HUDEP-2 (cell line): ENCODE data around the gene PCDHB1.
"Not testable (repeated sequence)": the region's sequence is repeated elsewhere in the genome, so short reads cannot be mapped to it uniquely, and the experiment has no call there.

Source experiments
- DNase-seq, 76 experiments: peaks; one replicate each; lab custom pipeline; 2025; ENCODE audit not compliant: unreplicated experiment in 76 of 76; lab: John Stamatoyannopoulos, UW

The PCDHB1 gene

GRCh38 chr5:141051521-141051866 is 320 bp downstream of the PCDHB1 start:
- DNase-seq, result no peak

GRCh38 chr5:141077826-141078225 is 26.7 kb downstream of the PCDHB1 start:
- DNase-seq, result no peak

- DNase-seq, result no peak
Measured at GRCh38 chr5:141082228-141082627, 31.1 kb downstream of the PCDHB1 start.

- peak in 9 of 76 experiments; percentile 0 to 19 (median 6) for DNase-seq
Measured at GRCh38 chr5:141084487-141084989, 33.4 kb downstream of the PCDHB1 start.

GRCh38 chr5:141094481-141095262 is 43.5 kb downstream of the PCDHB1 start, which contains the start of gene PCDHB2:
PCDHB2 (plus strand) TSS chr5:141094615; CDS start chr5:141094791, 176 bp downstream.
- DNase-seq, result no peak

GRCh38 chr5:141095263-141095641 is 44.1 kb downstream of the PCDHB1 start:
- no peak for DNase-seq

- not testable (repeated sequence) for DNase-seq
Measured at GRCh38 chr5:141096181-141096580, 45.0 kb downstream of the PCDHB1 start.

- not testable (repeated sequence) for DNase-seq
Measured at GRCh38 chr5:141096586-141096985, 45.4 kb downstream of the PCDHB1 start.

- peak in 6 of 76 experiments; percentile 1 to 14 (median 7) for DNase-seq
Measured at GRCh38 chr5:141100243-141100805, 49.1 kb downstream of the PCDHB1 start, which contains the start of gene PCDHB3. PCDHB3 (plus strand) TSS chr5:141100473; CDS start chr5:141100650, 177 bp downstream.

- no peak for DNase-seq
Measured at GRCh38 chr5:141101059-141101458, 49.9 kb downstream of the PCDHB1 start.

- not testable (repeated sequence) for DNase-seq
Measured at GRCh38 chr5:141102070-141102469, 50.9 kb downstream of the PCDHB1 start.

- DNase-seq, result not testable (repeated sequence)
Measured at GRCh38 chr5:141102471-141102870, 51.3 kb downstream of the PCDHB1 start.

GRCh38 chr5:141105350-141105749 is 54.2 kb downstream of the PCDHB1 start:
- no peak for DNase-seq
